Measurements from ENCODE around the gene DPEP2.
"Not testable (repeated sequence)": the region's sequence is repeated elsewhere in the genome, so short reads cannot be mapped to it uniquely, and the experiment has no call there.

Gene DPEP2

GRCh38 chr16:67975321-67976105 is 23.8 kb downstream of the DPEP2 start:
- TF ChIP-seq, protein P1, sequence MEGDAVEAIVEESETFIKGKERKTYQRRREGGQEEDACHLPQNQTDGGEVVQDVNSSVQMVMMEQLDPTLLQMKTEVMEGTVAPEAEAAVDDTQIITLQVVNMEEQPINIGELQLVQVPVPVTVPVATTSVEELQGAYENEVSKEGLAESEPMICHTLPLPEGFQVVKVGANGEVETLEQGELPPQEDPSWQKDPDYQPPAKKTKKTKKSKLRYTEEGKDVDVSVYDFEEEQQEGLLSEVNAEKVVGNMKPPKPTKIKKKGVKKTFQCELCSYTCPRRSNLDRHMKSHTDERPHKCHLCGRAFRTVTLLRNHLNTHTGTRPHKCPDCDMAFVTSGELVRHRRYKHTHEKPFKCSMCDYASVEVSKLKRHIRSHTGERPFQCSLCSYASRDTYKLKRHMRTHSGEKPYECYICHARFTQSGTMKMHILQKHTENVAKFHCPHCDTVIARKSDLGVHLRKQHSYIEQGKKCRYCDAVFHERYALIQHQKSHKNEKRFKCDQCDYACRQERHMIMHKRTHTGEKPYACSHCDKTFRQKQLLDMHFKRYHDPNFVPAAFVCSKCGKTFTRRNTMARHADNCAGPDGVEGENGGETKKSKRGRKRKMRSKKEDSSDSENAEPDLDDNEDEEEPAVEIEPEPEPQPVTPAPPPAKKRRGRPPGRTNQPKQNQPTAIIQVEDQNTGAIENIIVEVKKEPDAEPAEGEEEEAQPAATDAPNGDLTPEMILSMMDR (IDR thresholded peaks at IDR 0.05; ENCODE audit: low read depth, low read length): no peak
- DNase-seq (ENCODE audit: low read depth in 2 of 2): no peak
- H3K4me3 ChIP-seq (replicated peaks in 1 of 2; ENCODE audit: low read depth in 2 of 2, low read length in 2 of 2): no peak overlapping the region

- DNase-seq (ENCODE audit: low read depth in 2 of 2); H3K4me3 ChIP-seq (replicated peaks in 1 of 2; ENCODE audit: low read depth in 2 of 2, low read length in 2 of 2): not testable (repeated sequence)
Measured at GRCh38 chr16:67972285-67972684, 27.0 kb downstream of the DPEP2 start.

DNA sequence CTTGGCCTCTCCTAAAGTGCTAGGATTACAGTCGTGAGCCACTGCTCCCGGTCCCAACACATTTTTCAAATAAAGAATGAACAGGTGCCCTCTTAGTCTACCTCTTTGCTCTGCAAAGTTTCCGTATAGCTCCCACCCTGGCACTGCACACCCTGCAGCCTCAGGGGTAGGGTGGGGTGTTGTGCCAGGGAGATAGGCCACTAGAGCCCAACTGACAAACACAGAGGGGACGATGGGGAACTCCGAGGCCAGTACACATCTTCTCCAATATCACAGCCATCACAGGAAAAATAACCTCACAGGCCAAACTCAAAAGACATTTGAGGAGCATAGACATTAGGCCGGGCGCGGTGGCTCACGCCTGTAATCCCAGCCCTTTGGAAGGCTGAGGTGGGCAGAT is 28.2 kb downstream of the DPEP2 start:
- TF ChIP-seq, protein P1 (IDR thresholded peaks at IDR 0.05; ENCODE audit: low read depth, low read length): no peak

GRCh38 chr16:67969254-67970039 is 29.8 kb downstream of the DPEP2 start:
- H3K4me3 ChIP-seq (replicated peaks in 1 of 2; ENCODE audit: low read depth in 2 of 2, low read length in 2 of 2): peak overlapping the region; percentile 56 to 82
- DNase-seq (ENCODE audit: low read depth in 2 of 2): no peak
- TF ChIP-seq, protein P1 (IDR thresholded peaks at IDR 0.05; ENCODE audit: low read depth, low read length): no peak

More for the DNA sequence above, 28.2 kb downstream of the DPEP2 start:
- no peak overlapping the region for H3K4me3 ChIP-seq (replicated peaks in 1 of 2; ENCODE audit: low read depth in 2 of 2, low read length in 2 of 2)
- DNase-seq (ENCODE audit: low read depth in 2 of 2): no peak

- H3K4me3 ChIP-seq (replicated peaks in 1 of 2; ENCODE audit: low read depth in 2 of 2, low read length in 2 of 2): peak within 1 kb of the TSS; percentile 56 to 82
- TF ChIP-seq, protein P1 (IDR thresholded peaks at IDR 0.05; ENCODE audit: low read depth, low read length): no peak
Measured at GRCh38 chr16:67968400-67969253, 30.7 kb downstream of the DPEP2 start, which contains the start of gene SLC12A4. Gene SLC12A4 (minus strand): TSS chr16:67968637. CDS start chr16:67968553, 84 bp downstream.

GRCh38 chr16:67967958-67968399 is 31.3 kb downstream of the DPEP2 start:
- TF ChIP-seq, protein P1 (IDR thresholded peaks at IDR 0.05; ENCODE audit: low read depth, low read length): no peak
- peak in 1 of 2 donors; percentile 30 for DNase-seq (ENCODE audit: low read depth in 2 of 2)
- peak overlapping the region; percentile 56 to 82 for H3K4me3 ChIP-seq (replicated peaks in 1 of 2; ENCODE audit: low read depth in 2 of 2, low read length in 2 of 2)

More at GRCh38 chr16:67968400-67969253, 30.7 kb downstream of the DPEP2 start, which contains the start of gene SLC12A4:
- peak; percentile 70 to 83 for DNase-seq (ENCODE audit: low read depth in 2 of 2)

Measured in cardiac fibroblast (primary cell).